Colon (tissue), 2 donors: Measurements from ENCODE around the gene TPK1.

Source experiments
- FAIRE-seq: peaks from 2 replicates; lab custom pipeline; 2012; peaks lifted over from hg19 to GRCh38; lab: Jason Lieb, UNC
- donor health status: control.
- donor health status: control.

TPK1 gene

GRCh38 chr7:144407266-144407931 lies 428.5 kb downstream of the TPK1 start:
- no peak for FAIRE-seq

DNA sequence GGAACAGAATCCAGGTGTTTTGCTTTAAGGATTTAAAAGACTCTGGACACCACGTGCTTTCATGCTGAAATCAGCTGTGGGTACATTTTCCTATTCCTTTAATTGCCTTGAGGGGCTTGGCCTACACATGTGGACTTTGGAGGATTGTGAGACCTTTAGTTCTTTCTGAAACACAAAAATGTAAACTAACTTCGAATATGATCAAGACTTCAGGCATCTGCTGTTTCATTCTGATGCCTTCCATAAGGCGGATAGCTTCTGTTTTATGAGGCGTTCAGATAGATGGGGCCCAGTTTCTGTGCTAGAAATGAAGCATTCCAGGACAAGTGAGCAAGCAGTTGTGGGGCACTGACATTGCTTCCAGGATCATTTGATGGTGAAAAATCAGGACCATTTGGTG lies 430.9 kb downstream of the TPK1 start:
- FAIRE-seq: no peak

- no peak for FAIRE-seq
Measured at GRCh38 chr7:144403649-144404061, 432.2 kb downstream of the TPK1 start, which contains the start of gene NOBOX. Gene NOBOX (minus strand): TSS chr7:144403693.

DNA sequence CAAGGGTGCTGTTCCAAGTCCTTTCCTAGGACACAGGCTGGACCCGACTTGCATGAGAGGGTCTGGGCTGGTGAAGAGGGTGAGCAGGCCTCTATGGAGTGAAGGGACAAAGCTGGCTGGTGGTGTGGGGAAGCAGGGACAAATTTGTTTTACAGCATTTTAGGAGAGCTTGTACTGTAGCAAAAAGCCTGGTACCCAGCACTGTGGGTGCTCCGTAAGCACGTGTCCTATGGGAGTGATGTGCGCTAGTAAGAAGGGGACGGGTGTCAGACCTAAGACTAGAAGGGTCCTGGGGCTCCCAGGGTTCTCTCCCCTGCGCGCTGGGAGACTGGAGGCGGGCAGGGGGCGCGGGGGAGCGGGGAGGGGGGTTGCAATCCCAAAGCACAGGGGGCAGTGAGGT lies 432.8 kb downstream of the TPK1 start:
- no peak for FAIRE-seq
